Superior temporal gyrus (tissue), 1 donor: ENCODE results near the gene TRIM24.
"Not testable (repeated sequence)": the region's sequence is repeated elsewhere in the genome, so short reads cannot be mapped to it uniquely, and the experiment has no call there.

Source experiments
- DNase-seq: peaks from one replicate; pipeline ENCODE4 v3.0.0-alpha.2; 2016; ENCODE audit errors: extremely low spot score

The TRIM24 gene

DNA sequence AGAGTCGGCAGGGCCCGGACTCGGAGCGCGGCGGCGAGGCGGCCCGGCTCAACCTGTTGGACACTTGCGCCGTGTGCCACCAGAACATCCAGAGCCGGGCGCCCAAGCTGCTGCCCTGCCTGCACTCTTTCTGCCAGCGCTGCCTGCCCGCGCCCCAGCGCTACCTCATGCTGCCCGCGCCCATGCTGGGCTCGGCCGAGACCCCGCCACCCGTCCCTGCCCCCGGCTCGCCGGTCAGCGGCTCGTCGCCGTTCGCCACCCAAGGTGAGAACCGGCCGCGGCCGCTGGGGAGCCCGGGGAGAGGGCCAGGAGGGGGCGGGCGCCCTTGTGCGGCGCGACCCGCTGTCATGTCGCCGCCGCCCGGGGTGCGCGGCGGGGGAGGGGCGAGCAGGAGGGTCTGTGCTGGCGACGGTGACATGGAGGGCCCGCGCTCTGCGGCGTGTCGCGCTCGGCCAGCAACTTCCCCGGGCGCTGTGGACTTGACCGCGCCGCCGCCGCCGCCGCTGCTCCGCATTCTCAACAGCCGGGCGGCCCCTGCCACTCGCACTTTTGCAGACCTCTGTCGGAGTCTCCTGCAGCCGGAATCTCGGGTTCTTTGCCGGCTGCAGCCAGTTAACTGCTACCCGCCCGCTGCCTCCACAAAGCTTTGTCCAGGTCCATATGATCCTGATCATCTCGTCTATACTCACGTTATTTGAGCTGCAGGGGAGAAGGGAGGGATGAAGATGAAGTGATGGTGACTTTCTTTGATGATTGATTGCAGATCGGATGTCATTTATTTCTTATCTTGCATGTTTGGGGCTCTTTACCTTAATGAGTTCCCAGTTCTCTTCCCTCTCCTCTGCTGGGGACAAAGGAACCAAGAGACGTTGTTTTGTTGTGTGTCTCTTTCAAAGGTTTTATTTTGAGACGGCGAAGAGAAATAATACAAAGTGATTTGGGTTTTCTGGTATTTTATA, 869 bp downstream of the TRIM24 start:
- DNase-seq, result peak; percentile 36

DNA sequence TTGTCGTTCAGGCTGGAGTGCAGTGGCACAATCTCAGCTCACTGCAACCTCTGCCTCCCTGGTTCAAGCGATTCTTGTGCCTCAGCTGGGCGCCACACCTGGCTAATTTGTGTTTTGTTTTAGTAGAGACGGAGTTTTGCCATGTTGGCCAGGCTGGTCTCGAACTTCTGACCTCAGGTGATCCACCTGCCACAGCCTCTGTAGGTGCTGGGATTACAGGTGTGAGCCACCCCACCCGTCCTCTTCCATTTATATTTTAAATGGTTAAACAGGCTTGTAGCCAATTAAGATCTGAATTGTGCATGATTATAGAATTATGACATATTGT, 3.2 kb downstream of the TRIM24 start:
- not testable (repeated sequence) for DNase-seq

DNA sequence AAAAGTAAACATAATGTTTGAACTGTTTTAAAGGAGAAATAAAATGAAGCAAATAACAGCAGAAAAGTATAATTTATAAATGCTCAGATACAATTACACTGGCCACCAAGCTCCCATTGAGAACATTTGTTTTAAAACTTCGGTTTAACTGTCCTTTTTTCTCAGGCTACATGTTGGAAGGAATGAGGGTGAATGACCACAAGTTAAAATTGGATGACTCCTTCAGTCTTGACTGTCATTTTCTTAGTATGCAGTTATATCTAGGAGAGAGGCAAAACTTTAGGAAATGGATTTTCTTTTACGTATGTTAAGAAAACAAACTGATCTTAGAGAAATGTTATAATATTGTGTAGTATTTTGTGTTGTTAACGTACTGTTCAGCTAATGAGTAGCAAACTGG, 5.0 kb downstream of the TRIM24 start:
- DNase-seq, result no peak

DNA sequence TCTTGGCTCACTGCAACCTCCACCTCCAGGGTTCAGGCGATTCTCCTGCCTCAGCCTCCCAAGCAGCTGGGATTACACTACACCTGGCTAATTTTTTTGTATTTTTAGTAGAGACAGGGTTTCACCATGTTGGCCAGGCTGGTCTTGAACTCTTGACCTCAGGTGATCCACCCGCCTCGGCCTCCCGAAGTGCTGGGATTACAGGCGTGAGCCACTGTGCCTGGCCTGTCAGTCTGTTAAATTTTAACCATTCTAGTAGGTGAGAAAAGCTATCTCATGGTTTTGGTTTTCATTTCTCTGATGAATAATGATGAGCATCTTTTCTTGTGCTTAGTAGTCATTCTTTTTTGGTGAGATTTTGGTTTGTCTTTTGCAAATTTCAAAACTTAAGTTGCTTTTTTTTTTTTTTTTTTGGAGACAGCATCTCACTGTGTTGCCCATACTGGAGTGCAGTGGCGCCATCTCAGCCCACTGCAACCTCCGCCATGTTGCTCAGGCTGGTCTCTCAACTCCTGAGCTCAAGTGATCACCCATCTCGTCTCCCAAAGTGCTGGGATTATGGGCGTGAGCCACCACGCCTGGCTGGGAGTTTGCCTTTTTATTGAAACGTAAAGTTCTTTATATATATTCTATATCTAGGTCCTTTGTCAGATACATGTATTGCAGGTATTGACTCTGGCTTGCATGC, 6.2 kb downstream of the TRIM24 start:
- not testable (repeated sequence) for DNase-seq

- DNase-seq, result peak; percentile 89
Observed at GRCh38 chr7:138468244-138469123, 8.4 kb downstream of the TRIM24 start.

GRCh38 chr7:138470391-138471157, 10.5 kb downstream of the TRIM24 start:
- no peak for DNase-seq

- no peak for DNase-seq
Observed at GRCh38 chr7:138472292-138473079, 12.4 kb downstream of the TRIM24 start.

DNA sequence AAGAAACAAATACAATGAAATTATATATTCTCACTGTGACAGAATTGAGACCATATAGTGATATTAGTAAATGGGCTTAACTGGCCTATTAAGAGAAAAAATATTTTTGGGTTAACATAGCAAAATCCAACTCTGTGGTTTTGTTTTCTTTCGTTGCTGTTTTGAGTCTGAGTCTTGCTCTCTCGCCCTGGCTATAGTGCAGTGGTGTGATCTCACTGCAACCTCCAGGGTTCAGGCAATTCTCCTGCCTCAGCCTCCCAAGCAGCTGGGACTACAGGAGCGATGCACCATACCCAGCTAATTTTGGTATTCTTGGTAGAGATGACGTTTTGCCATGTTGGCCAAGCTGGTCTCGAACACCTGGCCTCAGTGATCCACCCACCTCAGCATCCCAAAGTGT, 15.3 kb downstream of the TRIM24 start:
- DNase-seq, result no peak

GRCh38 chr7:138477081-138477578, 17.1 kb downstream of the TRIM24 start:
- peak; percentile 7 for DNase-seq

- peak; percentile 5 for DNase-seq
Observed at GRCh38 chr7:138477581-138477980, 17.5 kb downstream of the TRIM24 start.

DNA sequence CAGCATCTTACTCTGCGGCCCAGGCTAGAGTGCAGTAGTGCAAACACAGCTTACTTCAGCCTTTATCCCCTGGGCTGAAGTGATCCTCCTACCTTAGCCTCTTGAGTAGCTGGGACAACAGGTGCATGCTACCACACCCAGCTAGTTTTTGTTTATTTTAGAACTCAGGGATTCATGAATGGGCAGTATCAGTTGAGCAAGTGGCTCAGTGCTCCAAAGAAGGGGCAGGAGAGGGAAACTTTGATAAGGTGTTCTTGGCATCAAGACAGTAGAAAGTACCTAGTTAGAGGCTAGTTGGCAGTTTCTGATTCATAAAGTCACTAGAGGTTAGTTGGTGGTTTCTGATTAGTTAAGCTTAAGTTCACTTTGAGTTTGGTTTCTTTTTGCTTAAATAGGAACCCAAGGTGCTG, 18.4 kb downstream of the TRIM24 start:
- DNase-seq, result peak; percentile 4

DNA sequence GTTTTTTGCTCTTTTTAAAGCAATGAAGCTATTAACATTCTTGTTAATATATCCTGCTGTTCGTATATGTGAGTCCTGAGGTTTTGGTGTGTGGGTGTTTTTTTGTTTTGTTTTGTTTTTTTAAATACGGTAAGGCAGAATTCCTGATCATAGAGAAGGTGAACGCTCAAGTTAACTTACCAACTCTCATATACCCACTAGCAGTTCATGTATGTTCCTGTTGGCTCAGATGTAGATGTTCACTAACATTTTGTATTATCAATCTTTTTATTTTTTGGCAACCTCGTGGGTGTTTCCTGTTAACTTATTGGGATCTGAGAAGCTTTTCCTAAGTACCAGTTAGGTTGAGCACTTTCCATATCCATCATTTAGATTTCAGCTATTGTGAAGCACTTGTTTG, 20.5 kb downstream of the TRIM24 start:
- no peak for DNase-seq

DNA sequence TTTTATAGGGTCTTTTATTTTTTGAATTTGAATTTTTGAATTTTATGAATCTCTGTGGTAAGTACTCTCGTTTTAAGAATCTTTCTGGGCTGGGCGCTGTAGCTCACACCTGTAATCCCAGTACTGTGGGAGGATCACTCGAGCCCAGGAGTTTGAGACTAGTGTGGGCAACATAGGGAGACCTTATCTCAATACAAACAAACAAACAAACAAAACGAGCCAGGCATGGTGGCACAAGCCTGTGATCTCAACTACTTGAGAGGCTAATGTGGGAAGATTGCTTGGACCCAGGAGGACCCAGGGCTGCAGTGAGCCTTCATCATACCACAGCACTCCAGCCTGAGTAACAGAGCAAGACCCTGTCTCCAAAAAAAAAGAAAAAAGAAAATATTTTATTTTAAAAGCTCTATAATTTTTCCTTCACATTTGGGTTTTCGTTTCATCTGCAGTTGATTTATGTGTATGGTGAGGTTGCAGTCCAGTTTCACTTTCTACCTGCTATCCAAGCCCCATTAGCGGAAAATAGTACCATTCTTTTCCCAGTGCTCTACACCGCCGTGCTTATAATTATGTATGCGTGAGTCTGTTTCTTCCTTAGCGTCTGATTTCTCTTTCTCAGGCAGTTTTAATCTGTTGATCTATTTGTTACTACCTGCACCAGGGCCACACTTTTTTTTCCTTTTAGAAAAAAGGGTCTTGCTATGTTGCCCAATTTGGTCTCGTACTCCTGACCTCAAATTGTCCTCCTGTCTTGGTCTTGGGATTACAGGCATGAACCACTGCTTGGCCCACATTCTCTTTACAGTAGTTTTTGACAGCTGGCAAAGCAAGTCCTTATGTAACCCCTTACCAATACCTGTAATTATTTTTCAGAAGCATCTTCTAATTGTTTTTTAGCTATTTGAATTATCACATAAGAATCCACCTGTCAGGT, 21.7 kb downstream of the TRIM24 start:
- no peak for DNase-seq

GRCh38 chr7:138483531-138483930, 23.5 kb downstream of the TRIM24 start:
- DNase-seq, result no peak

GRCh38 chr7:138485508-138485907, 25.4 kb downstream of the TRIM24 start:
- not testable (repeated sequence) for DNase-seq

DNA sequence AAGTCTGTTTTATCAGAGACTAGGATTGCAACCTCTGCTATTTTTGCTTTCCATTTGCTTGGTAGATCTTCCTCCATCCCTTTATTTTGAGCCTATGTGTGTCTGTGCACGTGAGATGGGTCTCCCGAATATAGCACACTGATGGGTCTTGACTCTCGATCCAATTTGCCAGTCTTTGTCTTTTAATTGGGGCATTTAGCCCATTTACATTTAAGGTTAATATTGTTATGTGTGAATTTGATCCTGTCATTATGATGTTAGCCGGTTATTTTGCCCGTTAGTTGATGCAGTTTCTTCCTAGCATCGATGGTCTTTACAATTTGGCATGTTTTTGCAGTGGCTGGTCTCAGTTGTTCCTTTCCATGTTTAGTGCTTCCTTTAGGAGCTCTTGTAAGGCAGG, 29.1 kb downstream of the TRIM24 start:
- not testable (repeated sequence) for DNase-seq

GRCh38 chr7:138491612-138492386, 31.7 kb downstream of the TRIM24 start:
- DNase-seq, result no peak

GRCh38 chr7:138492423-138492822, 32.4 kb downstream of the TRIM24 start:
- DNase-seq, result no peak
